ENCODE data around the gene TEX55. TPM values are rescaled to one million over a fixed set of nuclear protein-coding genes. Genes with fewer than 3 reads are reported as not detected.
"Not testable (repeated sequence)": the region's sequence is repeated elsewhere in the genome, so short reads cannot be mapped to it uniquely, and the experiment has no call there.

The TEX55 gene
- not detected in 2 replicates for polyA plus RNA-seq (2014; cell fraction: cytosol; rRNA removed)
- not detected in 2 replicates for polyA plus RNA-seq (2014; cell fraction: nucleus; rRNA removed)

DNA sequence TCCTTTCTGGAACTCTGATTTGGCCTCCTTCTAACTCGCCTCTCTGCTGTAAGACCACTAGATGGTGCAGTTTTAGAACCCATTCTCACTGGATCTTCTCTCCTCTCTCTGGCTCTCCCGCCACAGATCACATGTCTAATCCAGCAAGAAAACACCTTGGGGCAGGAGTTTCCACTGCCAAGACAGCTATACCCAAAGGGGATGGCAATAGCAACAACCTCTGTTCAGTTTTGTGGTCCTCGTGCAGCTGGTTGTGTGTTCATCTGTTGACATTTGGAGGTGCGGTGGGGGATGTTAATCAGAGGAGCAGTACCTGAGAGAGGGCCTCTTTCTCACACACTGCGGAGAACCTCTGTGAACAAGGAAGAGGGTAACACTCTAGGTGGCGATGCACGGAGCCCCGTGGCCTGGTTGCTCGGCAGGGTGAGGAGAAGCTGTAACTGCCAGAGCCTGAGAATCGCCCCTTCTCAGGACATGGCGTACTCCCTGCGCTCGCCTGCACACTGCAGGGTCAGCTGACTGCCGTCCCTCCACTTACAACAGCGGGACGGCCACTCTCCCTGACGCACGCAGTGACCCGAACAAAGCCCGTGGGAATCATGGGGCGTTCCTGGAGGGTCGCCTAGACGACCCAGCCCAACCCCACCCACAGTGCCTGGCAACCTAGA, at the start of gene TEX55:
TSS of gene TEX55 (plus strand) at position 666 of the 668 bp plus-strand sequence. CDS start 25 bp downstream, outside the sequence.
- peak; percentile 56 for DNase-seq (ENCODE audit: low spot score)

DNA sequence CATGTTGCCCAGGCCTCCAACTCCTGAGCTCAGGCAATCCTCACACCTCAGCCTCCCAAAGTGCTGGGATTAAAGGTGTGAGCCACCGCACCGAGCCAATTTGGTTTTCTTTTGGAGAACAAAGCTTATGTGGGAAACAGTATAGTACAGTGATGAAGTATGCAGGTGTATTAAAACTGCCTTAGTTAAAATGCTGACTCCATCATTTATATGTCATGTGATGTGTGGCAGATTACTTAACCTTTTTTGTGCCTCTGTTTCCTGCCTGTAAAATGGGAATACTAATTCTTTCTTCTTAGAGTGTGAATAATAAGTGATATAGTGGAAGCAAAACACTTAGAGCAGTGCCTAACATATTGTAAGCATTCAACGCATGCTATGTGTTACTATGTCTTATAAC, 48.0 kb upstream of the TEX55 start:
- no peak for DNase-seq (ENCODE audit: low spot score)

DNA sequence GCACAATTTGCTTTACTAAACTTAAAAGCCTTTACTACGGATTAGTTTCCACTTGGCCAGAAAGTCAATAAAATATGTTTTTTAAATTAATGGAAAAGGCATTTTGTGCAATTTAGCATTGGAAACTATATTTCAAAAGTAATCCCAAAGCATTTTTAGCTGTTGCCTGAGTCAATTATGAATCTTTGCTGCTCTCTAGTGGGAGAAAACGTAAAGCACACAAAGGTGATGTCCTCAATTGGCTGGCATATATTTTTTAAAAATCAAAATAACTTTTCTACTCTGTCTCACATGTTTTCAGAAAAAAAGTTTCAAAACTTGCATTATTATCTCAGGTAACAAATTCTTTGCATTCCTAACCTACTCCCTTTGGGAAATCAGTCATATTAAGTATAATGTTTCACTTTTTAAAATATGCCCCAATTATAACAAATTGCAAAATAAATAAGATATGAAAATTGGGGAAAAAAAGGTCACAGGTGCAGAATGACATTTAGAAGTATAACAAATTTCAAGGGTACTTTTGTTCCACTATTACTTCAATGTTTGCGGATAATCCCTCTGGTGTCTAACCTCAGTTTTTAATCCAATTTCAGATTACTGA, 47.2 kb upstream of the TEX55 start:
- DNase-seq (ENCODE audit: low spot score) = peak; percentile 24

DNA sequence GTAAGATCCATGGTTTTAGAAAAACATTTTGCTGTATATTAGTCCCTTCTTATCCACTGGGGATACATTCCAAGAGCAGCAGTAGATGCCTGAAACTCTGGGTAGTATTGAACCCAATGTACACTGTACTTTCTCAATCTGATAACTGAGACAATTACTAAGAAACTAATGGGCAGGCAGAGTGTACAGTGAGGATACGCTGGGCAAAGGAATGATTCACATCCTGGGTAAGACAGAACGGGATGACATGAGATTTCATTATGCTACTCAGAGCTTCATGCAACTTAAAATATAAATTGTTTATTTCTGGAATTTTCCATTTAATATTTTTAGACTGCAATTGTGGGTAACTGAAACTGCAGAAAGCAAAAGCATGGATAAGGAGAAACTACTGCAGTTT, 46.2 kb upstream of the TEX55 start:
- no peak for DNase-seq (ENCODE audit: low spot score)

DNA sequence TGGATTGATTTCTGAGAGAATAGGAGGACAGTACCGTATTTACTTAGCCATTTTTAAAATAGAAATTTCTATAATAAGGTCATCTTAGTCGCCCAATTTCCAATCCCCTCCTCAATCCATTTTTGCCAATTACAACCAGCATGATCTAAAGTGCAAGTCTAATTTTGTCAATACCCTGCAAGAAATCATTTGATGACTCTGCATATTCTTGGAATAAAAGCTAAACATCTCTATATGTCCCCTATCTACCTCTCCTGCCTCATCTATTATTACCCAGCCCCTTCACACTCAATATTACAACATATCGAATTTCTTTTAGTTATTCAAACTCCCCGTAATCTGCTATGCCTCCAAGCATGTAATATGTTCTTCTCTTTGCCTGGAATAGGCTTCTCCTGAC, 41.9 kb upstream of the TEX55 start:
- DNase-seq (ENCODE audit: low spot score) = no peak

DNA sequence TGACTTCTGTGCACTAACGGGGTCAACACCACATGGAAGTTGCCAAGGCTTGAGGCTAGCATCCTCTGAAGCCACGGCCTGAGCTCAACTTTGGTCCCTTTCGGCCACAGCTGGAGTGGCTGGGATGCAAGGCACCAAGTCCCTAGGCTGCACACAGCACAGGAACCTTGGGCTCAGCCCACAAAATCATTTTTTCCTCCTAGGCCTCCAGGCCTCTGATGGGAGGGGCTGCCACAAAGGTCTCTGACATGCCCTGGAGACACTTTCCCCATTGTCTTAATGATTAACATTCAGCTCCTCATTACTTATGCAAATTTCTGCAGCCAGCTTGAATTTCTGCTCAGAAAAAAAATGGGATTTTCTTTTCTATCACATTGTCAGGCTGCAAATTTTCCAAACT, 27.6 kb upstream of the TEX55 start:
- DNase-seq (ENCODE audit: low spot score) = not testable (repeated sequence)

DNA sequence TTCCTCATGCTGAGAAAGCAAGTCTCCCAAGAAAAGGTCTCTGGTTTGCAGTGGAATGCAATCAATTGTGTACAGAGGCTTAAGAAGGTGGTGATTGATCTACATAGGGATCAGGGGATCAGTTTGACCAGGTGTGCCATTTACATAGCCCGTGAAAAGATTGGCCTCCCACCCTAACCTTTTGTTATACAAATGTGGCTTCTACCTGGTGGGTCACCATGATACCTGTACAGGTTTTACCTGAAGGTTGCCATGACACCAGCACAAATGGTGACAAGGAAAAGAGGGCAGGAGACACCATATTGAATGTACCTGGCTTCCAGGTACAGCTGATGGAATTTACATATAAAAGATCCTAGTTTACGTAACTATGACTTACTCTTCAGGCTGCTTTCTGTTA, 25.5 kb upstream of the TEX55 start:
- no peak for DNase-seq (ENCODE audit: low spot score)

DNA sequence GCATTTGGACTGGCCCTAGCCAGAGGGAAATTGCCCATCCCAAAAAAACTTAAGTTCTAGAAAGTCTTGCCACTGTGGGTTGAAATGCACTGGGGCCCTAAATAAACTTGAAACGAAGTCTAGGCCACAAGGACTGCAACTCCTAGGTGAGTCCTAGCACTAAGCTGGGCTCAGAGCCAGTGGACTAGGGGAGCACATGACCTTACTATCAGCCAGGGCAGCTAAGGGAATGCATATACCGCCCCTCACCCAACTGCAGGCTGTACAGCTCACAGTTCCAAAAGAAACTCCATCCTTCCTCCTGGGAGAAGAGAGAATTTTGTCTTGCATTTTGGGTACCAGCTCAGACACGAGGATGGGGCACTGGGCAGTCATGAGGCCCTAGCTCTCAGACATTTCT, 23.6 kb upstream of the TEX55 start:
- no peak for DNase-seq (ENCODE audit: low spot score)

DNA sequence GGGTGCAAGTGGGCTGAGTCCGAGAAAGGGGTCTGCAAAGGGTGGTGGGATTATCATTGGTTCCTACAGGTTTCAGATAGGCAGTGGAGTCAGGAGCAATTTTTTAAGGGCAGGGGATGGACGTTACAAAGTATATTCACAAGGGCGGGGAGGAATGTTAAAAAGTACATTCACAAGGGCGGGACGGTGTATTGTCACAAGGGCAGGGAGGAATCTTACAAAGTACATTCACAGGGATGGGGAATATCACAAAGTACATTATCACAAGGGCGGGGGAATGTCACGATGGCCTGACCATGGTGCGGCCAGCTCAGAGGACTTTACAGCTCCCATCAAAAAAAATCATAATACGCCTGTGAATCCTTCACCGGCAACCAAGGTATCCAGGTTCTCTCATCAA, 20.6 kb upstream of the TEX55 start:
- DNase-seq (ENCODE audit: low spot score) = no peak

DNA sequence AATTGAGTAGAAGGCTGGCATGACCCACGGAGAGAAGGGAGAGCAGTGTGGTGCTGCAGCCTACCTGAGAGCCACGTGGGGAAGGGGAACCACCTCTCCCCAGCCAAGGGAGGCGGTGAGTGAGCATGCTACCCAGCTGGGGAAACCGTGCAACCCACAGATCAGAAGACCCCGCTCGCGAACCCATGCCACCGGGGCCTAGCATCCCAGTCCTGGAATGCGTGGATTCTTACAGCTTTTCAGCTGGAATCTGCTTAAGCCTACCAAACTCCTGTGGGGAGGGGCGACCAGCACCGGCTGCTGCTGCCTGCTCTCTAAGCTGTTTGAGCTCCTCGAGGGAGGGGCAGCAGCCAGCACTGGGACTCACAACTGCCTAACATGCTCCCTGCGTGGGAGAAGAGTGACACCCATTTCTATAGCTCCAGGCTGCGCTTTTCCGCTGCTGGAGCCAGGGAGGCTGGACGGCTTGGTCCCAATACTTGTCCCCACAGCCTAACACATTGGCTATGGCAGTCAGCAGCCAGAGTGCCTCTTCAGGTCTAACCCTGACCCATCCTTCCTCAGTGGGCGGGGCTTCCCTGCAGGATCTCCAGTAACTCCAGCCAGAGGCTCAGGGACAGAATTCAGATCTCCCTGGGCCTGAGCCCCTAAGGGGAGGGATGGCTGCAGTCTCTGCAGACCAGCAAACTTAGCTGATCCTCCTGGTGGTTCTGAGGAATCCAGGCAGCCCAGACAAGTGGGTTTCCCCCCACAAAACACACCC, 20.0 kb upstream of the TEX55 start:
- no peak for DNase-seq (ENCODE audit: low spot score)

DNA sequence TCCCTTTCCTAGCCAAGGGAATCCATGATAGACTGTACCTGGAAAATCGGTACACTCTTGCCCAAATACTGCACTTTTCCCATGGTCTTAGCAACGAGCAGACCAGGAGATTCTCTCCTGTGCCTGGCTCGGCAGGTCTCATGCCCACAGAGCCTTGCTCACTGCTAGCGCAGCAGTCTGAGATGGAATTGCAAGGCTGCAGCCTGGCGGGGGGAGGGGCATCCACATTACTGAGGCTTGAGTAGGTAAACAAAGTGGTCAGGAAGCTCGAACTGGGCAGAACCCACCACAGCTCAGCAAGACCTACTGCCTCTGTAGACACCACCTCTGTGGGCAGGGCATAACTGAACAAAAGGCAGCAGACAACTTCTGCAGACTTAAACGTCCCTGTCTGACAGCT, 15.7 kb upstream of the TEX55 start:
- DNase-seq (ENCODE audit: low spot score) = peak; percentile 10

DNA sequence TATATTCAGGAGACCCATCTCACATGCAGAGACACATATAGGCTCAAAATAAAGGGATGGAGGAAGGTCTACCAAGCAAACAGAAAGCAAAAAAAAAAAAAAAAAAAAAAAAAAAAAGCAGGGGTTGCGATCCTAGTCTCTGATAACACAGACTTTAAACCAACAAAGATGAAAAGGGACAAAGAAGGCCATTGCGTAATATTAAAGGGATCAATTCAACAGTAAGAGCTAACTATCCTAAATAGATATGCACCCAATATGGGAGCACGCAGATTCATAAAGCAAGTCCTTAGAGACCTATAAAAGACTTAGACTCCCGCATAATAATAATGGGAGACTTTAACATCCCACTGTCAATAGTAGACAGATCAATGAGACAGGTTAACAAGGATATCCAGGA, 13.7 kb upstream of the TEX55 start:
- DNase-seq (ENCODE audit: low spot score) = not testable (repeated sequence)

DNA sequence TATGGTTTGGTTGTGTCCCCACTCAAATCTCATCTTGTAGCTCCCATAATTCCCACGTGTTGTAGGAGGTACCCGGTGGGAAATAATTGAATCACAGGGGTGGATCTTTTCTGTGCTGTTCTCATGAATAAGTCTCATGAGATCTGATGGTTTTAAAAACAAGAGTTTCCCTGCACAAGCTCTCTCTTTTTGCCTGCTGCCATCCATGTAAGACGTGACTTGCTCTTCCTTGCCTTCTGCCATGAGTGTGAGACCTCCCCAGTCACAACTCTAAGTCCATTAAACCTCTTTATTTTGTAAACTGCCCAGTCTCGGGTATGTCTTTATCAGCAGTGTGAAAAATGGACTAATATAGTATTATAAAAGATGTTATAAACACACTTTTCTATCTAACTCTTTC, 6.6 kb upstream of the TEX55 start:
- DNase-seq (ENCODE audit: low spot score) = not testable (repeated sequence)

DNA sequence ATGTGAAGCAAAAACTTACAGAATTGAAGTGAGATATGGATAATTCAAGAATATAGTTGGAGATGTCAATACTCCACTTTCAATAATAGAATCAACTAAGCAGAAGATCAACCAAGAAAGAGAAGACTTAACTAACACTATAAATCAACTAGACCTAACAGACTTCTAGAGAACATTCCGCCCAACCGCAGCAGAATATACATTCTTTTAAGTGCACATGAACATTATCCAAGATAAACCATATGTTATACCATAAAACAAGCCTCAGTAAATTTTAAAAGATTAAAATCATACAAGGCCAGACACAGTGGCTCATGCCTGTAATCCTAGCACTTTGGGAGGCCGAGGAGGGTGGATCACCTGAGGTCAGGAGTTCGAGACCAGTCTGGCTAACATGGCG, 5.5 kb upstream of the TEX55 start:
- no peak for DNase-seq (ENCODE audit: low spot score)

DNA sequence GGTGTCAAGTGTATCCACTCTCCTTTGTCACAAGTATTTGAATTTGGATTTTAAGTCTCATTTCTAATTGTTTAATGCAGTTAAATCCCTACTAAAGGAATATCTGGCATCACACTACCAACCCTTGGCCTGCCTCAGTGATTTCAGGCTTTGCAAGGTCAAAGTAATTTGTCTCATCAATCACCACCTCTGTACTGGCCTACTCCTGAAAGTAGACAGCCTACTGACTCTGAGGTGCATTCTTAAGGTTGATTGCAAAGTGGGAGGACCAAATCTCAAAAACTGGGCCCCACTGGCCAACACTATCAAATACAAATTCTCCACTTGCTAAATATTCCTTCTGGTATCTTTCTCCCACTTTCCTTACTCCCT, 851 bp upstream of the TEX55 start:
- DNase-seq (ENCODE audit: low spot score) = no peak

DNA sequence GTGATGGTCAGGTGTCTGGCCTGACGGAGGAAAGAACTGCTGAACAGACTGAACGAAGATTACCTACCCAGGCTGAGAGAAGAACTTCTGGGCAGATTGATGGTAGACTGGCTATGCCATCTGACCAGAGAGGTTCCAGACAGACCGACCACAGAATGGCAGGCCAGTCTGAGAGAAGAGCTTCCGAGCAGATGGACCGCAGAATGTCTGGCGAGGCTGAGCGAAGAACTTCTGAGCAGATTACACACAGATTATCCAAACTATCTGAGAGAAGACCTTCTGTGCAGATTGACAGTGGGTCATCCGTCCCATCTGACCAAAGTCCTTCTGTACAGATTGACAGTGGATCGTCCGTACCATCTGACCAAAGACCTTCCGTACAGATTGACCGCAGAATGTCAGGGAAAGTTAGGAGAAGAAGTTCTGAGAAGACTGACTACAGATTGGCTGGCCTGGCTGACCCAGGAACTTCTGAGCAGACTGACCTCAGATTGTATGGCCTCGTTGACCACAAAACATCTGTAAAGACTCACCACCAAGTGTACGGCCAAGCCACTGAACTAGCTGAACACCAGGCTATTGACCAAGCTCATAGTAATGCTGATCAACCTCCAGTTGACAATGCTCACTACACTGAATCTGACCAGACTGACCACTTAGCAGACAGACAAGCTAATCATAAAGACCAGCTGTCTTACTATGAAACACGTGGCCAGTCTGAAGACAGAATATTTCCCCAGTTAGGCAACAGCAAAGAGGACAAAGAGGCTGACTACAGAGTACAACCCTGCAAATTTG, 812 bp downstream of the TEX55 start:
- DNase-seq (ENCODE audit: low spot score) = no peak

DNA sequence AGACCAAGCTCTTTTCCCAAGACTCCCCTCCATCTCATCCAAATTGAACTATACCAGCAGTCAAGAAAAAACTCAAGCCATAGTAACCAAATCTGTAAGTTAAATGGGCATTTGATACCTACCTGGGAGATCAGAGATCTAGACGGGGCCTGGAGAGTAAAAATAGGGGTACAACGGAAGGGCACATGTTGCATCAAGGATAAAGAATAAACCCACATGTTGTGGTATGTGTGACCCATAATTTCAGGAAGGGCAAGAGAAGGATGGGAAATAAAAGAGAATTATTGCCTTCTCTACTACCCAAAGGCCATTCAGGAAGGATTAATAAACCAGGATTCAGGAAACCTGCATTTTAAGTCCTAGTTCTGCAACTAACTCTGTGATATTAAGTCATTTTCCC, 1.5 kb downstream of the TEX55 start:
- DNase-seq (ENCODE audit: low spot score) = no peak

DNA sequence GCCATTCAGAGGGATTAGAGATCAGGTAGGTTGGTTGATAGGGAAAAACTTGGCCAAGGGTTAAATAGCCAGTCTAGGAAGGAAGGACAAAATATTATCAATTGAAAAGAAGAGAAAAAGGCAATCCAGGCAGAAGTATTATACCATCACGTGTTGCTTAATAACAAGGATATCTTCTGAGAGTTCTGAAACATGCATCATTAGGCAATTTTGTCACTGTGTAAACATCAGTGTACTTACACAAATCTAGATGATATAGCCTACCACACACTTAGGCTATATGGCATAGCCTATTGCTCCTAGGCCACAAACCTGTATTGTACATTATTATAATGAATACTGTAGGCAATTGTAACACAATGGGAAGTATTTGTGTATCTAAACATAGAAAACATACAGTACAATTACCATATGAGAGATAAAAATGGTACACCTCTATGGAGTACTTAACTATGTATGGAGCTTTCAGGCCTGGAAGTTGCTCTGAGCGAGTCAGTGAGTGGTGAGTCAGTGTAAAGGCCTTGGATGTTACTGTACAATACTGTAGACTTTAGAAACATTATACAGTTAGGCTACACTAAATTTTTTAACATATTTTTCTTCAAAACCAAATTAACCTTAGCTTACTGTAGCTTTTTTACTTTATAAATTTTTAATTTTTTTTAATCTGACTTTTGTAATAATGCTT, 2.7 kb downstream of the TEX55 start:
- DNase-seq (ENCODE audit: low spot score) = no peak

DNA sequence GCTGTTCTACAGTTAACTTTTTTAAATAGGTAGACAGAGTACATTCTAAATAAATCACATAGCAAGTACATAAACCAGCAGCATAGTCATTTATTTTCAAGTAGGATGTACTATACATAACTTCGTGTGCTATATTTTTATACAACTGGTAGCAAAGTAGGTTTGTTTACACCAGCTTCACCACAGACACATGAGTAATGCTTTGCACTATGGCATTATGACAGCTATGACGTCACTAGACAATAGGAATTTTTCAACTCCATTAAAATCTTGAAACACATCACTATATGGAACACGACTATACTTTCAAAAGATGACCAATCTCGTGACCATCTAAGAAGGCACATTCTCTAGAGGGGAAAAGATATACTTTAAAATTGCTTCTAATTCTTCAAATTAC, 3.5 kb downstream of the TEX55 start:
- no peak for DNase-seq (ENCODE audit: low spot score)

DNA sequence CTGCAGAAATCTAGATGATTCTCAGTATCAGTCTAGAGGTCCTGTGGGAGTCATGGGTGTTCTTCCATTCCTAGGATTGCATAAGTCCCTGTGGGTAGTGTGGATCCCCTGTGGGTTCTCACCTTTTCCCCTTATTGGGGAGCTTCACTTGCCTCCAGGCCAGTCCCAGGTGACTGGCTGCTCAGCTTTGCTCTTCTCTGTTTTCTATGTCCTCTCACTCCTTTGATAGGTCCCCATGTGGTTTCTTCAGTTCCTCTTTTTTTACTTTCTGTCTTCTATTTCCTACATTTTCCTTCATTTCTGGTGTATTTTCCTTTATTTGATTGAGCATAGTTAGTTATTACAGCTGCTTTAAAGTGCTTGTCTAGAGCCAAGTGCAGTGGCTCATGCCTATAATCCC, 10.9 kb downstream of the TEX55 start:
- no peak for DNase-seq (ENCODE audit: low spot score)

DNA sequence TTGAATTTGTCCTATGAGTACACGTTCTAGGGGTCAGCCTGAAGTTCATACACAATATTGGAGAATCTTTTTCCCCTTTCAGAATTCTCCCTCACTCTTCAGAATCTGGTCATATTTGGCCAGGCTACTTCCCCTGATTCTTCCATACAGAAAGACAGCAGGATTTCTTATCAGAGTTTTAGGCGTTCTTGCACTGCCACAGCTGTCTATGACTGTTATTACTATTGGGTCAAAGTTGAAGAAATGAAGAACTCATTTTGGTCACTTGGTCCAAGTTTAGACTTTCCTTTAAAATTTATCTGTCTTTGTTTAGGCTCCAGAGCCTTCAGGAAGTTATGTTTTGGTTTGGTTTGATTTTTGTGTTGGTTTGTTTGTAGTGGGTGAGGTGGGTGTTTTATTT, 12.0 kb downstream of the TEX55 start:
- DNase-seq (ENCODE audit: low spot score) = no peak
